ENCODE results near the gene DCN.

- no peak for TF ChIP-seq CTCF (IDR thresholded peaks at IDR 0.05)
- TF ChIP-seq POLR2A (IDR thresholded peaks at IDR 0.05), result no peak
These were observed 79.5 kb downstream of the DCN start for GRCh38 chr12:91103101-91103500.
